Progenitor cell of endocrine pancreas (in vitro differentiated cells): ENCODE data around the gene SERTAD4. TPM values are rescaled to one million over a fixed set of nuclear protein-coding genes. Genes with fewer than 3 reads are reported as not detected.

ENCODE experiments used
- DNase-seq: peaks from one replicate; pipeline ENCODE4 v3.0.0; 2021; ENCODE audit warnings: low spot score; ENCODE audit not compliant: unreplicated experiment
- H3K27ac Mint-ChIP-seq: 2 replicates; pipeline ENCODE4 v1.8.0; 2021; ENCODE audit warnings: mild to moderate bottlenecking, moderate library complexity, mixed read lengths
- H3K27me3 Mint-ChIP-seq: 2 replicates; pipeline ENCODE4 v1.8.0; 2021; ENCODE audit warnings: mixed read lengths
- H3K36me3 Mint-ChIP-seq: 2 replicates; pipeline ENCODE4 v1.8.0; 2022; ENCODE audit warnings: mixed read lengths; ENCODE audit not compliant: insufficient read depth
- H3K4me1 Mint-ChIP-seq: 2 replicates; pipeline ENCODE4 v1.8.0; 2021; ENCODE audit warnings: low read depth, mixed read lengths
- H3K4me3 Mint-ChIP-seq: 2 replicates; pipeline ENCODE4 v1.8.0; 2021; ENCODE audit warnings: low read depth, mild to moderate bottlenecking, moderate library complexity, mixed read lengths
- H3K9me3 Mint-ChIP-seq: 2 replicates; pipeline ENCODE4 v1.8.0; 2021; ENCODE audit warnings: low read depth, mixed read lengths
- CTCF ChIP-seq: fragments of 200-600 bp; sonication (generic); IDR thresholded peaks from one replicate; pipeline ENCODE4 v1.5.0; 2021; ENCODE audit warnings: antibody characterized with exemption, mild to moderate bottlenecking; ENCODE audit not compliant: unreplicated experiment
- total RNA-seq: library from RNA; stranded (reverse); gene quantifications from 2 replicates; pipeline ENCODE4 v1.2.1, GENCODE V29; 2021

Gene SERTAD4
- total RNA-seq, 1 donor from 2014 or later = 1.1 TPM

- Mint-ChIP-seq H3K4me3 (no peak overlapping the region), H3K27me3 (peaks cover 28% of the 10 kb centered on the region), H3K9me3 (no peaks in the 10 kb centered on the region), H3K27ac (no peak overlapping the region), H3K36me3 (no peaks in the 10 kb centered on the region), H3K4me1 (peaks cover 3% of the 10 kb centered on the region)
- no peak for TF ChIP-seq CTCF
- DNase-seq = no peak
Measured at GRCh38 chr1:210228158-210228557, 4.4 kb upstream of the SERTAD4 start.

GRCh38 chr1:210230149-210230695 is 2.4 kb upstream of the SERTAD4 start:
- Mint-ChIP-seq H3K36me3 (no peaks in the 10 kb centered on the region), H3K9me3 (no peaks in the 10 kb centered on the region), H3K4me3 (no peak overlapping the region), H3K27me3 (peaks cover 36% of the 10 kb centered on the region), H3K4me1 (peaks cover 5% of the 10 kb centered on the region), H3K27ac (no peak overlapping the region)
- DNase-seq = no peak
- TF ChIP-seq CTCF = no peak

GRCh38 chr1:210231846-210232510 is 618 bp upstream of the SERTAD4 start:
- Mint-ChIP-seq H3K4me3 (peak overlapping the region; percentile 69), H3K27me3 (peaks cover 52% of the 10 kb centered on the region), H3K27ac (no peak overlapping the region), H3K36me3 (no peaks in the 10 kb centered on the region), H3K4me1 (peaks cover 5% of the 10 kb centered on the region), H3K9me3 (no peaks in the 10 kb centered on the region)
- no peak for TF ChIP-seq CTCF
- DNase-seq = no peak

- Mint-ChIP-seq H3K36me3 (no peaks in the 10 kb centered on the region), H3K4me3 (peak overlapping the region; percentile 70), H3K27ac (no peak overlapping the region), H3K4me1 (peaks cover 5% of the 10 kb centered on the region), H3K9me3 (no peaks in the 10 kb centered on the region), H3K27me3 (peaks cover 61% of the 10 kb centered on the region)
- no peak for TF ChIP-seq CTCF
- DNase-seq = no peak
Measured at GRCh38 chr1:210233216-210233494, 559 bp downstream of the SERTAD4 start.

GRCh38 chr1:210233495-210234328 is 1.1 kb downstream of the SERTAD4 start:
- H3K9me3 Mint-ChIP-seq = no peaks in the 10 kb centered on the region
- H3K4me1 Mint-ChIP-seq = peaks cover 5% of the 10 kb centered on the region
- H3K27me3 Mint-ChIP-seq = peaks cover 61% of the 10 kb centered on the region
- DNase-seq = no peak
- H3K36me3 Mint-ChIP-seq = no peaks in the 10 kb centered on the region
- no peak for TF ChIP-seq CTCF
- H3K4me3 Mint-ChIP-seq = peak overlapping the region; percentile 70
- H3K27ac Mint-ChIP-seq = no peak overlapping the region
